ENCODE results near the gene ATP8A2. TPM values are rescaled to one million over a fixed set of nuclear protein-coding genes. Genes with fewer than 3 reads are reported as not detected.

The ATP8A2 gene
- total RNA-seq, 1 donor from 2014 or later = 0.27 TPM

- H3K36me3 ChIP-seq = no peaks in the 10 kb centered on the region
- intact Hi-C loops (cut with micrococcal nuclease) = no loop called here
- TF ChIP-seq CTCF (IDR thresholded peaks at IDR 0.05; ENCODE audit: borderline replicate concordance) = no peak
- no peak overlapping the region for H3K4me3 ChIP-seq
- no peaks in the 10 kb centered on the region for H3K27me3 ChIP-seq (ENCODE audit: low read depth)
- peaks cover 11% of the 10 kb centered on the region for H3K4me1 ChIP-seq
- no peak overlapping the region for H3K27ac ChIP-seq (replicated peaks)
- no peaks in the 10 kb centered on the region for H3K9me3 ChIP-seq (replicated peaks)
- no peak for DNase-seq
Observed at GRCh38 chr13:25739376-25739775, 367.6 kb downstream of the ATP8A2 start.

GRCh38 chr13:25741796-25742195 lies 370.0 kb downstream of the ATP8A2 start:
- intact Hi-C loops (cut with micrococcal nuclease) = no loop called here
- H3K36me3 ChIP-seq = no peaks in the 10 kb centered on the region
- H3K4me3 ChIP-seq = no peak overlapping the region
- no peak overlapping the region for H3K27ac ChIP-seq (replicated peaks)
- no peak for TF ChIP-seq CTCF (IDR thresholded peaks at IDR 0.05; ENCODE audit: borderline replicate concordance)
- H3K9me3 ChIP-seq (replicated peaks) = no peaks in the 10 kb centered on the region
- peaks cover 8% of the 10 kb centered on the region for H3K27me3 ChIP-seq (ENCODE audit: low read depth)
- no peak for DNase-seq
- peaks cover 11% of the 10 kb centered on the region for H3K4me1 ChIP-seq

GRCh38 chr13:25742220-25742619 lies 370.4 kb downstream of the ATP8A2 start:
- Histone ChIP-seq H3K4me1 (peaks cover 11% of the 10 kb centered on the region), H3K36me3 (no peaks in the 10 kb centered on the region), H3K9me3 (replicated peaks) (no peaks in the 10 kb centered on the region), H3K27ac (replicated peaks) (no peak overlapping the region), H3K27me3 (ENCODE audit: low read depth) (peaks cover 13% of the 10 kb centered on the region), H3K4me3 (no peak overlapping the region)
- no peak for TF ChIP-seq CTCF (IDR thresholded peaks at IDR 0.05; ENCODE audit: borderline replicate concordance)
- DNase-seq = no peak
- intact Hi-C loops (cut with micrococcal nuclease) = no loop called here

GRCh38 chr13:25743421-25743820 lies 371.6 kb downstream of the ATP8A2 start:
- no peak overlapping the region for H3K27ac ChIP-seq (replicated peaks)
- peaks cover 9% of the 10 kb centered on the region for H3K4me1 ChIP-seq
- no peak for DNase-seq
- no peak overlapping the region for H3K4me3 ChIP-seq
- H3K27me3 ChIP-seq (ENCODE audit: low read depth) = peaks cover 19% of the 10 kb centered on the region
- intact Hi-C loops (cut with micrococcal nuclease) = no loop called here
- no peaks in the 10 kb centered on the region for H3K9me3 ChIP-seq (replicated peaks)
- no peak for TF ChIP-seq CTCF (IDR thresholded peaks at IDR 0.05; ENCODE audit: borderline replicate concordance)
- no peaks in the 10 kb centered on the region for H3K36me3 ChIP-seq

- Histone ChIP-seq H3K4me1 (peaks cover 2% of the 10 kb centered on the region), H3K27ac (replicated peaks) (no peak overlapping the region), H3K27me3 (ENCODE audit: low read depth) (peaks cover 23% of the 10 kb centered on the region), H3K4me3 (no peak overlapping the region), H3K9me3 (replicated peaks) (no peaks in the 10 kb centered on the region), H3K36me3 (no peaks in the 10 kb centered on the region)
- no peak for DNase-seq
- intact Hi-C loops (cut with micrococcal nuclease) = no loop called here
- no peak for TF ChIP-seq CTCF (IDR thresholded peaks at IDR 0.05; ENCODE audit: borderline replicate concordance)
Observed at GRCh38 chr13:25744178-25744577, 372.4 kb downstream of the ATP8A2 start.

GRCh38 chr13:25746131-25746530 lies 374.4 kb downstream of the ATP8A2 start:
- Histone ChIP-seq H3K27ac (replicated peaks) (no peak overlapping the region), H3K4me1 (no peaks in the 10 kb centered on the region), H3K27me3 (ENCODE audit: low read depth) (peaks cover 31% of the 10 kb centered on the region), H3K9me3 (replicated peaks) (no peaks in the 10 kb centered on the region), H3K36me3 (no peaks in the 10 kb centered on the region), H3K4me3 (no peak overlapping the region)
- TF ChIP-seq CTCF (IDR thresholded peaks at IDR 0.05; ENCODE audit: borderline replicate concordance) = no peak
- DNase-seq = no peak
- intact Hi-C loops (cut with micrococcal nuclease) = no loop called here

Measured in left ventricle myocardium inferior (tissue), 1 donor.